ENCODE measurements around the gene AMTN.

DNA sequence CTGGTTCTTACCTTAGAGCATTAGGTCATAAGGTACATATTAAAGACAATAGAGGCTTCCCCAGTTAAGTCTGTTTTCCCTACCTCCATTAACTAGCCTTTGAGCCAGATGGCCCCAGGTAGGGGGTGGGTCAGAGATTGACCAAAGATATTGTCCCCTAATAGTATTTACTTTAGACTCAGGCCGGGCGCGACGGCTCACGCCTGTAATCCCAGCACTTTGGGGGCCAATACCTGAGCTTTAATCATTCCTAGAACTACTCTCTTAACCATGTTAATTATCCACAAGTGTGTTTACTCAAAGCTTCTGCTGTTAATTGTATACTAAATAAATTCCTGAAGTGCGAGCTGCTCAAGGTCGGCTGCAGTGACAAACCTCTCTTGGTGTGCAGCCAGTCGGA is 45.7 kb downstream of the AMTN start:
- TF ChIP-seq, protein P1, sequence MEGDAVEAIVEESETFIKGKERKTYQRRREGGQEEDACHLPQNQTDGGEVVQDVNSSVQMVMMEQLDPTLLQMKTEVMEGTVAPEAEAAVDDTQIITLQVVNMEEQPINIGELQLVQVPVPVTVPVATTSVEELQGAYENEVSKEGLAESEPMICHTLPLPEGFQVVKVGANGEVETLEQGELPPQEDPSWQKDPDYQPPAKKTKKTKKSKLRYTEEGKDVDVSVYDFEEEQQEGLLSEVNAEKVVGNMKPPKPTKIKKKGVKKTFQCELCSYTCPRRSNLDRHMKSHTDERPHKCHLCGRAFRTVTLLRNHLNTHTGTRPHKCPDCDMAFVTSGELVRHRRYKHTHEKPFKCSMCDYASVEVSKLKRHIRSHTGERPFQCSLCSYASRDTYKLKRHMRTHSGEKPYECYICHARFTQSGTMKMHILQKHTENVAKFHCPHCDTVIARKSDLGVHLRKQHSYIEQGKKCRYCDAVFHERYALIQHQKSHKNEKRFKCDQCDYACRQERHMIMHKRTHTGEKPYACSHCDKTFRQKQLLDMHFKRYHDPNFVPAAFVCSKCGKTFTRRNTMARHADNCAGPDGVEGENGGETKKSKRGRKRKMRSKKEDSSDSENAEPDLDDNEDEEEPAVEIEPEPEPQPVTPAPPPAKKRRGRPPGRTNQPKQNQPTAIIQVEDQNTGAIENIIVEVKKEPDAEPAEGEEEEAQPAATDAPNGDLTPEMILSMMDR (tag by site-specific recombination; IDR thresholded peaks at IDR 0.05) = no peak
- TF ChIP-seq ZNF157 (tag by site-specific recombination; IDR thresholded peaks at IDR 0.05) = no peak
- TF ChIP-seq ZNF555 (tag by site-specific recombination; conservative IDR thresholded peaks at IDR 0.05) = no peak
- no peak for TF ChIP-seq ZNF423 (tag by site-specific recombination; IDR thresholded peaks at IDR 0.05)
- TF ChIP-seq ZNF112 (tag by site-specific recombination; IDR thresholded peaks at IDR 0.05) = no peak
- TF ChIP-seq, protein P2, sequence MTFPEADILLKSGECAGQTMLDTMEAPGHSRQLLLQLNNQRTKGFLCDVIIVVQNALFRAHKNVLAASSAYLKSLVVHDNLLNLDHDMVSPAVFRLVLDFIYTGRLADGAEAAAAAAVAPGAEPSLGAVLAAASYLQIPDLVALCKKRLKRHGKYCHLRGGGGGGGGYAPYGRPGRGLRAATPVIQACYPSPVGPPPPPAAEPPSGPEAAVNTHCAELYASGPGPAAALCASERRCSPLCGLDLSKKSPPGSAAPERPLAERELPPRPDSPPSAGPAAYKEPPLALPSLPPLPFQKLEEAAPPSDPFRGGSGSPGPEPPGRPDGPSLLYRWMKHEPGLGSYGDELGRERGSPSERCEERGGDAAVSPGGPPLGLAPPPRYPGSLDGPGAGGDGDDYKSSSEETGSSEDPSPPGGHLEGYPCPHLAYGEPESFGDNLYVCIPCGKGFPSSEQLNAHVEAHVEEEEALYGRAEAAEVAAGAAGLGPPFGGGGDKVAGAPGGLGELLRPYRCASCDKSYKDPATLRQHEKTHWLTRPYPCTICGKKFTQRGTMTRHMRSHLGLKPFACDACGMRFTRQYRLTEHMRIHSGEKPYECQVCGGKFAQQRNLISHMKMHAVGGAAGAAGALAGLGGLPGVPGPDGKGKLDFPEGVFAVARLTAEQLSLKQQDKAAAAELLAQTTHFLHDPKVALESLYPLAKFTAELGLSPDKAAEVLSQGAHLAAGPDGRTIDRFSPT (tag by site-specific recombination; IDR thresholded peaks at IDR 0.05) = no peak
- TF ChIP-seq MEIS1 (CRISPR knock-in tag; IDR thresholded peaks at IDR 0.05; ENCODE audit: borderline replicate concordance) = no peak
